ENCODE measurements around the gene CEBPZ. TPM values are rescaled to one million over a fixed set of nuclear protein-coding genes. Genes with fewer than 3 reads are reported as not detected.
A peak's percentile ranks its signal among the peaks of the same experiment; 100 is the strongest.

CEBPZ gene, protein sequence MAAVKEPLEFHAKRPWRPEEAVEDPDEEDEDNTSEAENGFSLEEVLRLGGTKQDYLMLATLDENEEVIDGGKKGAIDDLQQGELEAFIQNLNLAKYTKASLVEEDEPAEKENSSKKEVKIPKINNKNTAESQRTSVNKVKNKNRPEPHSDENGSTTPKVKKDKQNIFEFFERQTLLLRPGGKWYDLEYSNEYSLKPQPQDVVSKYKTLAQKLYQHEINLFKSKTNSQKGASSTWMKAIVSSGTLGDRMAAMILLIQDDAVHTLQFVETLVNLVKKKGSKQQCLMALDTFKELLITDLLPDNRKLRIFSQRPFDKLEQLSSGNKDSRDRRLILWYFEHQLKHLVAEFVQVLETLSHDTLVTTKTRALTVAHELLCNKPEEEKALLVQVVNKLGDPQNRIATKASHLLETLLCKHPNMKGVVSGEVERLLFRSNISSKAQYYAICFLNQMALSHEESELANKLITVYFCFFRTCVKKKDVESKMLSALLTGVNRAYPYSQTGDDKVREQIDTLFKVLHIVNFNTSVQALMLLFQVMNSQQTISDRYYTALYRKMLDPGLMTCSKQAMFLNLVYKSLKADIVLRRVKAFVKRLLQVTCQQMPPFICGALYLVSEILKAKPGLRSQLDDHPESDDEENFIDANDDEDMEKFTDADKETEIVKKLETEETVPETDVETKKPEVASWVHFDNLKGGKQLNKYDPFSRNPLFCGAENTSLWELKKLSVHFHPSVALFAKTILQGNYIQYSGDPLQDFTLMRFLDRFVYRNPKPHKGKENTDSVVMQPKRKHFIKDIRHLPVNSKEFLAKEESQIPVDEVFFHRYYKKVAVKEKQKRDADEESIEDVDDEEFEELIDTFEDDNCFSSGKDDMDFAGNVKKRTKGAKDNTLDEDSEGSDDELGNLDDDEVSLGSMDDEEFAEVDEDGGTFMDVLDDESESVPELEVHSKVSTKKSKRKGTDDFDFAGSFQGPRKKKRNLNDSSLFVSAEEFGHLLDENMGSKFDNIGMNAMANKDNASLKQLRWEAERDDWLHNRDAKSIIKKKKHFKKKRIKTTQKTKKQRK
- 10 to 100 TPM; 16.5 to 68.6 (median 53.8) TPM for total RNA-seq

DNA sequence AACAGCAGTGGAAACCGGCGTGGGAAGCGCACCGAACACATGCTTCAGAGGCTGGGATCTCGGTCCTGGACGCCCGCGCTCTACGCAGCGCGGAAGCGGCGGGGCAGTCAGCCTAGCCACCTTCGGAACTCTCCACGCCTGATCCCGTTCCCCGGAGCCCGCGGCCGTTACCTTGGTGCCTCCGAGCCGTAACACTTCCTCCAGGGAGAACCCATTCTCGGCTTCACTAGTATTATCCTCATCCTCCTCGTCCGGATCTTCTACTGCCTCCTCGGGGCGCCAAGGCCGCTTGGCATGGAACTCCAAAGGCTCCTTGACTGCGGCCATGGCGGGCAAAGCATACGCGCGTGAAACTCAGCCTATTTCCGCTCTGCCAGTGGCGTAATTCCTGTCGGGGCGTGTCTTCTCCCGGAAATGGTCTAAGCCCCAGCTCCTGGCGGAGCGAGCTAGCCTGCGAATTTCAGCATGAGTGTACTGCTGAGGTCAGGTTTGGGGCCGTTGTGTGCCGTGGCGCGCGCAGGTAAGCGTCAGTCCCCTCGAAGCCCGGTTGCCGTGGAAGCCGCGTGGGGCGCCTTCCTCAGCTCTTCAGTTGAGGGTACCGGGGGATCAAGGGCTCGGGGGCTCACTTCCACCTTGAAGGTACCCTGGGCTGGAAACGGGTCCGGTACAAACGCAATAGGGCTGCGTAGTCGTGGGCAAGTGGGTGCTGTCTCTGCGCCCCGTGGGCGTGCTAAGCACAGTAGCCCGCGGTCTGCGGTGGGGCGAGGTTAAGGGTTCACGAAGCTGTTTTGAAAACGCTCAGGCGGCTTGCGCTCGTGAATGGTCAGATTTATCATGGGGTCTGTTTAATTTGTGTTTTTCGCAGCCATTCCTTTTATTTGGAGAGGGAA is at the start of gene CEBPZ, which contains the start of gene NDUFAF7:
Gene CEBPZ (minus strand): TSS at position 356 of the 890 bp plus-strand sequence. CDS start 29 bp downstream, at position 327.
Gene NDUFAF7 (plus strand): TSS at position 418 of the 890 bp plus-strand sequence. CDS start 48 bp downstream, at position 466.
- Histone ChIP-seq H3K9me3 (no peaks in the 10 kb centered on the region), H3K4me3 (peak within 1 kb of the TSS; percentile 76 to 98), H3K4me1 (peaks cover 12 to 13% of the 10 kb centered on the region in 2 donors), H3K27me3 (no peaks in the 10 kb centered on the region), H3K27ac (peak within 1 kb of the TSS; percentile 88 to 94), H3K36me3 (no peaks in the 10 kb centered on the region)
- peak; percentile 90 to 91 for DNase-seq
- peak; percentile 71 to 75 for TF ChIP-seq POLR2A (IDR thresholded peaks at IDR 0.05)
- TF ChIP-seq, protein P1, sequence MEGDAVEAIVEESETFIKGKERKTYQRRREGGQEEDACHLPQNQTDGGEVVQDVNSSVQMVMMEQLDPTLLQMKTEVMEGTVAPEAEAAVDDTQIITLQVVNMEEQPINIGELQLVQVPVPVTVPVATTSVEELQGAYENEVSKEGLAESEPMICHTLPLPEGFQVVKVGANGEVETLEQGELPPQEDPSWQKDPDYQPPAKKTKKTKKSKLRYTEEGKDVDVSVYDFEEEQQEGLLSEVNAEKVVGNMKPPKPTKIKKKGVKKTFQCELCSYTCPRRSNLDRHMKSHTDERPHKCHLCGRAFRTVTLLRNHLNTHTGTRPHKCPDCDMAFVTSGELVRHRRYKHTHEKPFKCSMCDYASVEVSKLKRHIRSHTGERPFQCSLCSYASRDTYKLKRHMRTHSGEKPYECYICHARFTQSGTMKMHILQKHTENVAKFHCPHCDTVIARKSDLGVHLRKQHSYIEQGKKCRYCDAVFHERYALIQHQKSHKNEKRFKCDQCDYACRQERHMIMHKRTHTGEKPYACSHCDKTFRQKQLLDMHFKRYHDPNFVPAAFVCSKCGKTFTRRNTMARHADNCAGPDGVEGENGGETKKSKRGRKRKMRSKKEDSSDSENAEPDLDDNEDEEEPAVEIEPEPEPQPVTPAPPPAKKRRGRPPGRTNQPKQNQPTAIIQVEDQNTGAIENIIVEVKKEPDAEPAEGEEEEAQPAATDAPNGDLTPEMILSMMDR (IDR thresholded peaks at IDR 0.05) = peak in 2 of 4 experiments; percentile 5 to 17
- intact Hi-C loops (cut with DNase I; ENCODE audit: low total_unique reads) = no loop called here

DNA sequence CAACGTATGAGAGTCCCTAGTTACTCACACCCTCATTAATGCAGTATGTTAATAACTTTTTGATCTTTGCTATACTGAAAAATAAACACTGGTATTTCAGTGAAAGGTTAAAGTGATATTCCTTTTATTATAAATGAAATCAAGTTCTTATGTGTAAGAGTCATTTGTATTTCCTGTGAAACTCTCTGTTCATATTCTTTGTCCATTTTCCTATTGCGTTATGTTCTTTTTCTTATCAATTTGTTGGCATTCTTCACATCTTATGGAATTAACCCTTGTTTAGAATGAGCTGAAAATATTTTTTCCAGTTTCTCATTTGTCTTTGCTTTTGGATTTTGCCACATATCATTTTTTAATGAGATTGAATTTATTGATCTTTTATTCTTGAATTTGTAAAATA is 44.9 kb upstream of the CEBPZ start:
- Histone ChIP-seq H3K4me3 (no peak overlapping the region), H3K27me3 (no peaks in the 10 kb centered on the region), H3K4me1 (no peaks in the 10 kb centered on the region), H3K9me3 (no peaks in the 10 kb centered on the region), H3K27ac (no peak overlapping the region), H3K36me3 (no peaks in the 10 kb centered on the region)
- no peak for TF ChIP-seq POLR2A (IDR thresholded peaks at IDR 0.05)
- TF ChIP-seq, protein P1 (IDR thresholded peaks at IDR 0.05) = no peak
- intact Hi-C loops (cut with DNase I; ENCODE audit: low total_unique reads) = no loop called here
- no peak for DNase-seq

DNA sequence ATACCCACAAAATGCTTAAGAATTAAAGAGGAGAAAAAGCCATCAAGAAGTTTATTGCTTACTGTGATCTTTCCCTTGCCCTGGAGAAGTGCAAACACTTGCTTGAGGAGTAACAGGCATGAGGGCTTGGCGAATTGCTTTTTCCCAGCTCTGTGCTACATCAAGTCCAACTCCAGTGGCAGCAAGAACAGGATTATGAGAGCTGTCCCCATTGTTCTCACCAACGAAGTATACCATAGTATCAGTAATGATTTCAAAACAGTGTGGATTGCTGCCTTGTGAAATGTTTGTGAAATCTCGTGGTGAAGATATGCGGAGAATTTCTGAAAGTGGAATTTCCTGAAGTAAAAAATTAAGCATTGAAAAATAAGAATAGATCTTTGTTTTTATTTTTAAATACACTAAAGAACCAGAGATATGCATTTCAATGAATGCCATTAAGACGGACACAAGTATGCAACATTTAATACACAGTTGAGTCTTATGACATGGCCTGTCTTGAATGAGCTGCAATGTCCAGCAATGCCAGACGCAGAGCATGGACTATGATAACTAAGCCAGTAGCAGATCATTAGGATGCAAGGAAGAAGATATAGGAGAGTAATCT is 43.1 kb upstream of the CEBPZ start:
- no peak overlapping the region for H3K4me3 ChIP-seq
- no peak for DNase-seq
- H3K36me3 ChIP-seq = no peaks in the 10 kb centered on the region
- H3K4me1 ChIP-seq = no peaks in the 10 kb centered on the region
- no peak overlapping the region for H3K27ac ChIP-seq
- intact Hi-C loops (cut with DNase I; ENCODE audit: low total_unique reads) = no loop called here
- no peaks in the 10 kb centered on the region for H3K9me3 ChIP-seq
- no peaks in the 10 kb centered on the region for H3K27me3 ChIP-seq
- TF ChIP-seq POLR2A (IDR thresholded peaks at IDR 0.05) = no peak
- TF ChIP-seq, protein P1 (IDR thresholded peaks at IDR 0.05) = no peak

DNA sequence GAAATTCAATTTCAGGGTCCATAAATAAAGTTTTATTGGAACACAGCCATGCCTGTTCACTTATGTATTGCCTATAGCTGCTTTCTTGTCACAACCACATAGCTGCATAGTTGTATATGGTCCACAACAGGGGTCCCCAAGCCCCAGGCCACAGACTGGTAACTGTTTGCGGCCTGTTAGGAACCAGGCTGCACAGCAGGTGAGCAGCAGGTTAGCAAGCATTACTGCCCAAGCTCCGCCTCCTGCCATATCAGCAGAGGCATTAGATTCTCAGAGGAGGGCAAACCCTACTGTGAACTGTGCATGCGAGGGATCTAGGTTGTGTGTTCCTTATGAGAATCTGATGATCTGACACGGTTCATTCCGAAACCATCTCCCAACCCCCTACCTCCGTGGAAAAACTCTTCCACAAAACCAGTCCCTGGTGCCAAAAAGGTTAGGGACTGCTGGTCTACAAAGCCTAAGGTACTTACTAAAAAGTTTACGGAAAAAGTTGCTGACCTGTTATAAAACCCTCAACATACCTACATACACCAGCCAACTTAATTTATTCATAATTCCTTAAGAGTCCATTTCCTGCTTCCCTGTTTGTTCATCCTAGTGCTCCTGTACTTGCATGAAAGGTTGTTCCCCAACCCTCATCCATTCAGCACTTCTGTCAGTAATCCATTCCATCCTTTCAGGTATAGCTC is 40.1 kb upstream of the CEBPZ start:
- TF ChIP-seq, protein P1 (IDR thresholded peaks at IDR 0.05) = no peak
- TF ChIP-seq POLR2A (IDR thresholded peaks at IDR 0.05) = no peak
- Histone ChIP-seq H3K27me3 (no peaks in the 10 kb centered on the region), H3K4me1 (no peaks in the 10 kb centered on the region), H3K4me3 (no peak overlapping the region), H3K9me3 (no peaks in the 10 kb centered on the region), H3K27ac (no peak overlapping the region), H3K36me3 (no peaks in the 10 kb centered on the region)
- no peak for DNase-seq
- intact Hi-C loops (cut with DNase I; ENCODE audit: low total_unique reads) = no loop called here

Measured in uterus (tissue), 4 donors.